Measurements from ENCODE around the gene APRT. TPM values are rescaled to one million over a fixed set of nuclear protein-coding genes. Genes with fewer than 3 reads are reported as not detected.

APRT gene
- total RNA-seq, 4 donors from 2014 or later, result 32.5 to 82.2 (median 56.3) TPM

GRCh38 chr16:88784074-88784855, 27.5 kb downstream of the APRT start:
- H3K4me3 ChIP-seq, result peak overlapping the region; percentile 44 to 97
- no peaks in the 10 kb centered on the region for H3K36me3 ChIP-seq
- no peak for TF ChIP-seq POLR2A (IDR thresholded peaks at IDR 0.05)
- TF ChIP-seq CTCF (IDR thresholded peaks at IDR 0.05), result peak; percentile 33 to 65 (median 48)
- peak; percentile 80 to 85 for DNase-seq
- H3K4me1 ChIP-seq, result peaks cover 0 to 9% of the 10 kb centered on the region in 2 donors
- H3K9me3 ChIP-seq, result no peaks in the 10 kb centered on the region
- H3K27me3 ChIP-seq, result no peaks in the 10 kb centered on the region
- intact Hi-C loops (cut with DNase I; ENCODE audit: low total_unique reads), result no loop called here
- peak overlapping the region; percentile 82 to 97 for H3K27ac ChIP-seq

DNA sequence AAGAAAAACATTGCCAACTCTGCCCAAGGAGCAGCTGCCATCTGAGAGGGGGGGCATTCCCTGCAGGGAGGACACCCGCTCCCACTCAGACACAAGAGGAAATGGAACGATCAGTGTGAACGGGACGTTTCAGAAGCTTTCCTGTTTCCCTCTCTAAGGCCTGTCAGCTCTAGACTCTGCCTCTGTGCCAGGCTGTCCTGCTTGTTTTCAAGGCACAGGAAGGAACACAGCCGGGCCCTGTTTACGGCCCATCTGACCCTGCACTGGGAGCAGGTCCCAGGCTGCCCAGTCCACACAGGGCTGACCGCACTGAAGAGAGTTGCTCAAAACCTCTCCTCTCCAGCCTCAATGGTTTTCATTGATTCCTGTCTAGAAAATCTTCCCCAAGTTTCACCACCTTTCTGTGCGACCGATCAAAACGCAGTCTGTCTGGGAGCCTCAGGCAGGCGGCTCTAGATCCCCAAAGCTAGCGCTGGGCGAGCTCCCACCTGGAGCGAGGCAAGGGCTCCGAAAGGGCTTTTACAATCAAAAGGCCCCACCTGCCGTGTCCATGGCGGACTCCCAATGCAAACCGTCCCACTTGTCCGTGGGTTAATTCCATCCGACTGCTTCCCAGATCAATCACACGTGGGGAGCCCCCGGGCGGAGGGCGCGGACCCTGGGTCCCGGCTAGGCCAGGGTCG, 28.2 kb downstream of the APRT start:
- intact Hi-C loops (cut with DNase I; ENCODE audit: low total_unique reads), result no loop called here
- H3K4me1 ChIP-seq, result peaks cover 0 to 16% of the 10 kb centered on the region in 2 donors
- no peak for TF ChIP-seq CTCF (IDR thresholded peaks at IDR 0.05)
- TF ChIP-seq POLR2A (IDR thresholded peaks at IDR 0.05), result no peak
- DNase-seq, result peak in 1 of 2 donors; percentile 66
- H3K9me3 ChIP-seq, result no peaks in the 10 kb centered on the region
- peak overlapping the region; percentile 44 to 97 for H3K4me3 ChIP-seq
- no peaks in the 10 kb centered on the region for H3K36me3 ChIP-seq
- peak overlapping the region; percentile 82 to 97 for H3K27ac ChIP-seq
- H3K27me3 ChIP-seq, result no peaks in the 10 kb centered on the region

- Histone ChIP-seq H3K4me3 (peak overlapping the region in 1 of 2 donors; percentile 44), H3K27me3 (no peaks in the 10 kb centered on the region), H3K9me3 (no peaks in the 10 kb centered on the region), H3K27ac (peak overlapping the region; percentile 82 to 97), H3K36me3 (no peaks in the 10 kb centered on the region), H3K4me1 (peaks cover 0 to 19% of the 10 kb centered on the region in 2 donors)
- TF ChIP-seq CTCF (IDR thresholded peaks at IDR 0.05) (no peak), POLR2A (IDR thresholded peaks at IDR 0.05) (no peak)
- DNase-seq, result peak; percentile 52 to 67
- intact Hi-C loops (cut with DNase I; ENCODE audit: low total_unique reads), result no loop called here
These were observed 29.0 kb downstream of the APRT start for GRCh38 chr16:88782454-88783390.

- Histone ChIP-seq H3K27me3 (no peaks in the 10 kb centered on the region), H3K36me3 (no peaks in the 10 kb centered on the region), H3K4me3 (no peak overlapping the region), H3K4me1 (peaks cover 0 to 22% of the 10 kb centered on the region in 2 donors), H3K9me3 (no peaks in the 10 kb centered on the region), H3K27ac (peak overlapping the region; percentile 82 to 97)
- intact Hi-C loops (cut with DNase I; ENCODE audit: low total_unique reads), result no loop called here
- TF ChIP-seq CTCF (IDR thresholded peaks at IDR 0.05), result no peak
- TF ChIP-seq POLR2A (IDR thresholded peaks at IDR 0.05), result no peak
- no peak for DNase-seq
These were observed 30.3 kb downstream of the APRT start for GRCh38 chr16:88781140-88782077.

Data from uterus (tissue), 4 donors.